ENCODE data around the gene GK2. TPM values are rescaled to one million over a fixed set of nuclear protein-coding genes. Genes with fewer than 3 reads are reported as not detected.
A peak's percentile ranks its signal among the peaks of the same experiment; 100 is the strongest.

The GK2 gene
- total RNA-seq, result not detected

- Histone ChIP-seq H3K4me3 (no peak within 1 kb of the TSS), H3K4me1 (no peaks in the 10 kb centered on the region), H3K27me3 (no peaks in the 10 kb centered on the region), H3K27ac (no peak within 1 kb of the TSS), H3K9me3 (no peaks in the 10 kb centered on the region), H3K36me3 (no peaks in the 10 kb centered on the region)
- no peak for TF ChIP-seq POLR2A (IDR thresholded peaks at IDR 0.05)
- WGBS, result 93% methylated on average over 16 of the region's 16 CpGs
- DNase-seq (ENCODE audit: low spot score in 2 of 2), result no peak
Measured at GRCh38 chr4:79408063-79408462, at the start of gene GK2. Gene GK2 (minus strand): TSS chr4:79408228. CDS start chr4:79408200, 28 bp downstream.

- H3K27me3 ChIP-seq, result no peaks in the 10 kb centered on the region
- no peaks in the 10 kb centered on the region for H3K9me3 ChIP-seq
- TF ChIP-seq EP300 (IDR thresholded peaks at IDR 0.05) (no peak), POLR2AphosphoS5 (IDR thresholded peaks at IDR 0.05) (no peak), POLR2A (IDR thresholded peaks at IDR 0.05) (no peak)
- TF ChIP-seq, protein P1, sequence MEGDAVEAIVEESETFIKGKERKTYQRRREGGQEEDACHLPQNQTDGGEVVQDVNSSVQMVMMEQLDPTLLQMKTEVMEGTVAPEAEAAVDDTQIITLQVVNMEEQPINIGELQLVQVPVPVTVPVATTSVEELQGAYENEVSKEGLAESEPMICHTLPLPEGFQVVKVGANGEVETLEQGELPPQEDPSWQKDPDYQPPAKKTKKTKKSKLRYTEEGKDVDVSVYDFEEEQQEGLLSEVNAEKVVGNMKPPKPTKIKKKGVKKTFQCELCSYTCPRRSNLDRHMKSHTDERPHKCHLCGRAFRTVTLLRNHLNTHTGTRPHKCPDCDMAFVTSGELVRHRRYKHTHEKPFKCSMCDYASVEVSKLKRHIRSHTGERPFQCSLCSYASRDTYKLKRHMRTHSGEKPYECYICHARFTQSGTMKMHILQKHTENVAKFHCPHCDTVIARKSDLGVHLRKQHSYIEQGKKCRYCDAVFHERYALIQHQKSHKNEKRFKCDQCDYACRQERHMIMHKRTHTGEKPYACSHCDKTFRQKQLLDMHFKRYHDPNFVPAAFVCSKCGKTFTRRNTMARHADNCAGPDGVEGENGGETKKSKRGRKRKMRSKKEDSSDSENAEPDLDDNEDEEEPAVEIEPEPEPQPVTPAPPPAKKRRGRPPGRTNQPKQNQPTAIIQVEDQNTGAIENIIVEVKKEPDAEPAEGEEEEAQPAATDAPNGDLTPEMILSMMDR (IDR thresholded peaks at IDR 0.05), result no peak
- WGBS, result 79% methylated on average over 5 of the region's 5 CpGs
- H3K36me3 ChIP-seq, result no peaks in the 10 kb centered on the region
- no peak overlapping the region for H3K4me3 ChIP-seq
- no peaks in the 10 kb centered on the region for H3K4me1 ChIP-seq
- no peak for DNase-seq (ENCODE audit: low spot score in 2 of 2)
- H3K27ac ChIP-seq, result no peak overlapping the region
Measured at GRCh38 chr4:79455216-79455615, 47.2 kb upstream of the GK2 start.

GRCh38 chr4:79454656-79455055, 46.6 kb upstream of the GK2 start:
- H3K27me3 ChIP-seq, result no peaks in the 10 kb centered on the region
- no peak overlapping the region for H3K27ac ChIP-seq
- H3K4me3 ChIP-seq, result no peak overlapping the region
- H3K4me1 ChIP-seq, result no peaks in the 10 kb centered on the region
- WGBS, result 71% methylated on average over 2 of the region's 2 CpGs
- H3K9me3 ChIP-seq, result no peaks in the 10 kb centered on the region
- no peaks in the 10 kb centered on the region for H3K36me3 ChIP-seq
- no peak for TF ChIP-seq EP300 (IDR thresholded peaks at IDR 0.05)
- TF ChIP-seq POLR2A (IDR thresholded peaks at IDR 0.05), result no peak
- no peak for TF ChIP-seq POLR2AphosphoS5 (IDR thresholded peaks at IDR 0.05)
- TF ChIP-seq, protein P1 (IDR thresholded peaks at IDR 0.05), result no peak
- no peak for DNase-seq (ENCODE audit: low spot score in 2 of 2)

GRCh38 chr4:79450053-79450452, 42.0 kb upstream of the GK2 start:
- TF ChIP-seq POLR2A (IDR thresholded peaks at IDR 0.05), result no peak
- no peak for TF ChIP-seq POLR2AphosphoS5 (IDR thresholded peaks at IDR 0.05)
- TF ChIP-seq, protein P1 (IDR thresholded peaks at IDR 0.05), result no peak
- TF ChIP-seq EP300 (IDR thresholded peaks at IDR 0.05), result no peak
- WGBS, result 77% methylated on average over 2 of the region's 2 CpGs
- Histone ChIP-seq H3K27ac (no peak overlapping the region), H3K4me1 (no peaks in the 10 kb centered on the region), H3K36me3 (no peaks in the 10 kb centered on the region), H3K4me3 (no peak overlapping the region), H3K27me3 (no peaks in the 10 kb centered on the region), H3K9me3 (no peaks in the 10 kb centered on the region)
- no peak for DNase-seq (ENCODE audit: low spot score in 2 of 2)

DNA sequence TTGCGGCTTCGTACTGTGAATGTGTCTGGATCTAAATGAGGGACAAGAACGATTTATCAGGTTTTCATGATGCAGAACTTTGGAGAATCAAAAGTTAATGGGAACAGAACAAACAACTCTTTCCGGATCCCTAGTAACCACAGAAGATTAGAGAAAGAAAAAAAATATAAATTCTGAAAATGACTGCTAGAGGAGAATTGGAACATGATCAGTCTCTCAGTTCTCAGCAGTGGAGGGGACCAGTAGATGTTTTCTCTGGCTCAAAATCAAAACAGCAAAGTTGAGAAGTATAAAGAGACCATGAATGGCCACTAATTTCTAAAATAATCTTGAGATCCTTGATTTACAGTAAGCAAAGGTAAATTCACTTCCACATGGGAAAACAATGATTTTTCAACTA, 38.1 kb upstream of the GK2 start:
- Histone ChIP-seq H3K27ac (peak overlapping the region; percentile 14), H3K36me3 (no peaks in the 10 kb centered on the region), H3K4me3 (no peak overlapping the region), H3K9me3 (no peaks in the 10 kb centered on the region), H3K27me3 (no peaks in the 10 kb centered on the region), H3K4me1 (no peaks in the 10 kb centered on the region)
- WGBS, result 86% methylated on average over 4 of the region's 4 CpGs
- no peak for DNase-seq (ENCODE audit: low spot score in 2 of 2)
- TF ChIP-seq POLR2A (IDR thresholded peaks at IDR 0.05), result no peak
- no peak for TF ChIP-seq POLR2AphosphoS5 (IDR thresholded peaks at IDR 0.05)
- no peak for TF ChIP-seq EP300 (IDR thresholded peaks at IDR 0.05)
- TF ChIP-seq, protein P1 (IDR thresholded peaks at IDR 0.05), result no peak

DNA sequence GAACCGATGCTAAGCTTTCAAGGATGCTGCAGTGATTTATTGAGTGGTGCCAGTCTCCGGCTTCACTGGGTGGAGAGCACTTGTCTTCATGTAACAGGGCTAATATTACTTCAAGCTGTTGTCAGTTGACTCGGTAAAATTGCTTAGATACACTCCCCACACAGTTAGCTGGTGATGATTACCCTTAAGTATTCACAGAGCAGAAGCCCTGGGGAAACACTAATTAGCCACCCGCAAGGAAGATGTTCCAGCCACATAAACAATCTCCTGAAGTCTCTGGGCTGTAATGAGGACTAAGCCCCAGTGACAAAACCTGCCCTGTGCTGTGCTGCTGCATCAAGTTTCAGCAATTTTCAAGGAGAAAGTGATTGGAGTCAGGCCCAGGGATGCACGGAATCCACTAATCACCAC, 37.3 kb upstream of the GK2 start:
- TF ChIP-seq, protein P1 (IDR thresholded peaks at IDR 0.05), result no peak
- no peak for TF ChIP-seq EP300 (IDR thresholded peaks at IDR 0.05)
- no peak for TF ChIP-seq POLR2A (IDR thresholded peaks at IDR 0.05)
- no peak for TF ChIP-seq POLR2AphosphoS5 (IDR thresholded peaks at IDR 0.05)
- no peak overlapping the region for H3K4me3 ChIP-seq
- H3K4me1 ChIP-seq, result no peaks in the 10 kb centered on the region
- DNase-seq (ENCODE audit: low spot score in 2 of 2), result peak in 1 of 2 donors; percentile 65
- no peaks in the 10 kb centered on the region for H3K36me3 ChIP-seq
- H3K27ac ChIP-seq, result peak overlapping the region; percentile 14
- WGBS, result 15% methylated on average over 5 of the region's 5 CpGs
- H3K27me3 ChIP-seq, result no peaks in the 10 kb centered on the region
- no peaks in the 10 kb centered on the region for H3K9me3 ChIP-seq
